M059J (cell line): ENCODE data around the gene RBM23. TPM values are rescaled to one million over a fixed set of nuclear protein-coding genes. Genes with fewer than 3 reads are reported as not detected.
"Not testable (repeated sequence)": the region's sequence is repeated elsewhere in the genome, so short reads cannot be mapped to it uniquely, and the experiment has no call there.

Source experiments
- DNase-seq: peaks from one replicate; pipeline ENCODE4 v3.0.0-alpha.2; 2012; ENCODE audit warnings: low read depth
- total RNA-seq: library from RNA; depleted of rRNA; stranded (reverse); fragments of >200 nt; shearing (Covaris generic); gene quantifications from 2 replicates; pipeline ENCODE4 v1.2.3, GENCODE V29; 2014

RBM23 gene
- total RNA-seq, 1 experiment from 2014 or later, result 140 TPM

DNA sequence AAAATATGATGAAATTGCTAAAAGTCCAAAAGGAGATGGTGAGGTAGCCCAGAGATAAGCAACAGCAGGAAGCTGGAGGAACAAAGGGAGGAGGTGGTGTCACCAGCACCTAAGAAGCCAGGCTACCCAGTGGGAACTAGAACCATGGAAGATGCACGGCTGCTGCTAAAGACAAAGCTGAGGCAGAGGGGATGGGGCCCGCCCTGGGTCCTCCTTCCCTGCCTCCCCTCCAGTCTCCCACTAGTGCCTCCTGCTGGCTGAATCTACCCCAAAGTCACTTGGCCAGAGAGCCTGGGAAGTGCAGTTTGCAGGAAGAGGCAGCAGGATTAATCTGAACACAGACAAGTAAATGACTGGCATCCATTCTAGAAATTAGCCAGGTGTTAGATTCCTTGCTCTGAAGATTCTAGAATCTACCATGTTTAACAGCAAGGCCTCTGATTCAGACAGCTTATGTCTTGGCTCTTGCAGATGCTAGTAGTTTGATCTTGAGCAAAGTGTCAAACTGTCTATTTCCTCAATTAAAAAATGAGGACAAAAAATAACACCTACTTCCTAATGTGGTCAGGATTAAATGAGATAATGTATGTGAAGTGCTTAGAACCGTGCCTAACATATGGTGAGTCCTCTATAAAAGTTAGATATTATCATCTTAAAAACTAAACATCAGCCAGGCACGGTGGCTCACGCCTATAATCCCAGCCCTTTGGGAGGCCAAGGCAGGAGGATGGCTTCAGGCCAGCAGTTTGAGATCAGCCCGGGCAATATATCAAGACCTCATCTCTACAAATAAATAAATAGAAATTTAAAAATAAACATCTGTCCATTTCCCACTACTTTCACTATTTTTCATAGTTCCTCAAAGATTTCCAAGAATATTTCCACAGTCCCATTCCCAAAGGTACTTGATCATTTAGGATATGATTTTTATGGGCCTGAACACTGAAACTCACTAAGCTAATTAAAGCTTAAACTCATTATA is 53.2 kb downstream of the RBM23 start:
- no peak for DNase-seq

DNA sequence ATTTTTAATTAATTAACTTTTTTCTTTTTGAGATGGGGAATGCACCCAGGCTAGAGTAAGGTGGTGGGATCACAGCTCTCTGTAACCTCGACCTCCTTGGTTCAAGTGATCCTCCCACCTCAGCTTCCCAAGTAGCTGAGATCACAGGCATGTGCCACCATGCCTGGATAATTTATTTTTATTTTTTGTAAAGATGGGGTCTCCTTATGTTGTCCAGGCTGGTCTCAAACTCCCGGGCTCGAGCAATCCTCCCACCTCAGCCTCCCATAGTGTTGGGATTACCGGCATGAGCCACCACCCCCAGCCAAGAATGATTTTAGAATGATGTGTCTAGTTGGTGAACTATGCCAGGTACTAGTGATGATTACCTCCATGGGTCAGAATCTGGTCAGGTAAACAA is 54.0 kb downstream of the RBM23 start:
- no peak for DNase-seq

DNA sequence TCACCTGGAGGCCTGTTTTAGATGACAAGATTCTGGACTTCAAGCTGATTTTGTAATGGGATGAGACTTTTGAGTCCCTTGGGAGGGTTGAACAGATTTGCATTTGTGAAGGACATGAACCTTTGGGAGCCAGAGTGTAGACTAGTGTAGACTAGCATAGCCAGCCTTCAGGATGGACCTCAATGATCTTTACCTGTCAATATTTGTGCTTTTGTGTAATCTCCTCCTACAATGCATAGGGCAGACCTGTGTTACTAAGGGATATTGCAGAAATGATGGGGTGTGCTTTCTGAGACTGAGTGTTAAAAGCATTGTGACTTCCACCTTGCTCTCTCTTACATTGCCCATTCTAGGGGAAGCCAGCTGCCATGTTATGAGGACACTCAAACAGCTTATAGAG is 57.3 kb downstream of the RBM23 start:
- no peak for DNase-seq

DNA sequence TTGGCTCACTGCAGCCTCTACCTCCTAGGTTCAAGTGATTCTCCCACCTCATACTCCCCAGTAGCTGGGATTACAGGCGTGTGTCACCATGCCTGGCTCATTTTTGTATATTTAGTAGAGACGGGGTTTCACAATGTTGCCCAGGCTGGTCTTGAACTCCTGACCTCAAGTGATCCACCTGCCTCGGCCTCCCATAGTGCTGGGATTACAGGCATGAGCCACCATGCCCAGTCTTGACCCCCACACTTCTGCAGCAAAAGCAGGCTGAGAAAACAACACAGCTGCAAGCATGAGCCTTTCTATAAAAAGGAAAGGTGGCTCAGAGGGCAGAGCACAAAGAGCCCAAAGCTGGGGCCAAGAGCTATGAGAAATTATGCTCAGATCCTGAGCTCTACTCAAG is 58.6 kb downstream of the RBM23 start:
- DNase-seq, result not testable (repeated sequence)

DNA sequence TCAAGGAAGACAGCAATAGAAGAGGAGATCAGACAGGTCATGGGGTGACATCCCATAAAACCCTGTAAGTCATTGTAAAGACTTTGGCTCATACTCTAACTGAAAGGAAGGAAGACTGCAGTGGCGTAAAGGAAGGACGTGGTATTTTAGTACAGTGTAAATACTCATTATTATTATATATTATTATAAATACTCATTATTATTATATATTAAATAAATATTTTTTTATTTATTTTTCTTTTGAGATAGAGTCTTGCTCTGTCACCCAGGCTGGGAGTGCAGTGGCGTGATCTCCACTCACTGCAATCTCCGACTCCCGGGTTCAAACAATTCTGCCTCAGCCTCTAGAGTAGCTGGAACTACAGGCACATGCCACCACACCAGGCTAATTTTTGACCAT is 62.5 kb downstream of the RBM23 start:
- DNase-seq, result no peak

DNA sequence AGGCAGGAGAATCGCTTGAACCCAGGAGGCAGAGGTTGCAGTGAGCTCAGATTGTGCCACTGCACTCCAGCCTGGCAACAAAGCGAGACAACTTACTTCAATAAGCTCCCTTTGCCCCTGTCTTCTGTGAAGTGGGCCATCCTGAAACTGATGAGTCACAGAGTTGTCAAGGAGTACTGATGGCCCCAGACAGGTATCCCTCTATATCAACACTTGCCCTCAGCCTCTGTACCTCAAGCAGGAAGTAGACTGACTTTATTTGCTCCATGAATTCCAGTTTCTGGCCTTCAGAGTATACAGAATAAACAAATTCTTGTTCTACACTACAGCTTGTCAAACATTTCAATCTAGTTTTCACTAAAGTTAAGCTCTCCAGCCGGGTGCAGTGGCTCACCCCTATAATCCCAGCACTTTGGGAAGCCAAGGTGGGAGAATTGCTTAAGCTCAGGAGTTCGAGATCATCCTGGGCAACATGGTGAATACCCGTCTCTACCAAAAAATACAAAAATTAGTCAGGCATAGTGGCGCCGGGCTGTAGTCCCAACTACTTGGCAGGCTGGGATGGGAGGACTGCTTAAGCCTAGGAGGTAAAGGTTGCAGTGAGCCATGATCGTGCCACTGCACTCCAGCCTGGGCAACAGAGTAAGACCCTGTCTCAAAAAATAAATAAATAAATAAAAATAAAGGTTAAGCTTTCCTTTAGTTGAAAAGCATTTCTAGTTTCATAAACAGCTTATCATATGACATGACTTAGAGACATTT is 63.8 kb downstream of the RBM23 start:
- no peak for DNase-seq

DNA sequence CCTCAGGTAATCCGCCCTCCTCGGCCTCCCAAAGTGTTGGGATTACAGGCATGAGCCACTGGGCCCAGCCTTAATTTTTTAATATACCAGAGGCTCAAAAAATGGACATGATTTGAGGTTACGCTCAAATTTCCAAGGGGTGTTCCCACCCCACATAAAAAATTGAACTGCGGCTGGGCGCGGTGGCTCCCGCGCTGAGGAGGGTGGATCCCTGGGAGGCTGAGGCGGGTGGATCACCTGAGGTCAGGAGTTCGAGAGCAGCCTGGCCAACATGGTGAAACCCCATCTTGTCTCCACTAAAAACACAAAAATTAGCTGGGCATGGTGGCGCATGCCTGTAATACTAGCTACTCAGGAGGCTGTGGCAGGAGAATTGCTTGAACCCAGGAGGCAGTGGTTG is 64.7 kb downstream of the RBM23 start:
- DNase-seq, result not testable (repeated sequence)

DNA sequence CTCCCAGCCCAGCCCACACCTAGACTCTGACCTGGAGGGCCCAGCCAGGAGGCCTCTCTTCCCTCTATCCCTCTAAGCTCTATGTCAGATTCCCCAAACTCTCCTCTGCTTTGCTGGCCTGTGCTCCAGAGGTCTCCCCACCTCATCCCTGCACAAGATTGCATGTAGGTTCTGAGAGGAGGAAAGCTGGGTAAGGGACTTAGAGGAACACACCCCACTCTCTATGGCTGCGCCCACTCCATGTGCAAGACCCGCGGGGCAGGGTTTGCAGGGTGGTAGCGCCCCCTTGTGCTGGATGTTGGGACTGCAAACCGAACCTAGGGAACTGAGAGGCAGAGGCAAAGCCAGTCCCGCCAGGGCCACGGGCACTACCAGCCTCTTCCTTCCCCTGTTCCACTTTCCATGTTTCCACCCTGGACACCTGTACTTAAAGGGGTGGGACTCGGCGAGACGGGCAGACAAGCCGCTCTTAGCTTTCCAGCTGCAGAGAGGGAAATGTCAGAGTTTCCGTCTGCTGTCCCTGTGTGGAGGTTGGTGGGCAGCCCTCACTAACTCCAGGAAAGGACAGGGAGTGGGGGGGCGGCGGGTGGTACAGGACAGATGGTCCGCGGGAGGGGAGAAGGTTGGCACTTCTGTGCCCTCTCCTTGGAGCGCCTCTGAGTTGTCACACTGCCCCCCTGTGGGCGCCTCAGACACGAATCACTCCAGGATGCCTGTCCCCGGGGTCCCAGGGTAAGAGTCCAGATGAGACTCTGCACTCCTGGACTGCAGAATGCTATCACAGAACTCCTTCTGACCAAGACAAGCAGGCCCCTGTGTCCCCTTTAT is 65.8 kb downstream of the RBM23 start:
- DNase-seq, result peak; percentile 81

DNA sequence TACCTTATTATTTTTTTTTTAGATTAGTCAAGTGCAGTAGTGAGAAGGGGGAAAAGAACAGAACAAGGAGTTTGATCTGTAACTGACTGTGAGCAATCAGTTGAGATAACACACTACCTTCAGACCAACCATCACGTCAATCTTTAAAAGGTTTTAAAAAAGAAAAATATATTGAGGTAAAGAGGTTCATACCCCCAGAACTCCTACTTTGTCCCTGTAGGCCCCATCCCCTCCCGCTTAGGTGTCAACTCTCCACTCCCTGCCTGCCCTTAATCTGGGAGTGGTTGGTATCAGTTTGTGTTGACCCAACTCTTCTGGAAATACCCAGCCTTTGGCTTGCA is 66.4 kb downstream of the RBM23 start:
- DNase-seq, result no peak

DNA sequence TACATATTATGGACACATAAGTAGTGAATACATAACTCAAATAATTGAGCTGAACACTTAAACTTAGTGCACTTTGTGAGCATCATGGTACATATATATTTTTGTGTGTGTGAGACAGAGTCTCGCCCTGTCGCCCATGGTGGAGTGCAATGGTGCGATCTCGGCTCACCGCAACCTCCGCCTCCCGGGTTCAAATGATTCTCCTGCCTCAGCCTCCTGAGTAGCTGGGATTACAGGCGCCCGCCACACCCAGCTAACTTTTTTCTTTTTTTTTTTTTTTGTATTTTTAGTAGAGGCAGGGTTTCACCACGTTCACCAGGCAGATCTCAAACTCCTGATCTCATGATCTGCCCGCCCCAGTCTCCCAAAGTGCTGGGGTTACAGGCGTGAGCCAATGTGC is 66.8 kb downstream of the RBM23 start:
- DNase-seq, result not testable (repeated sequence)

DNA sequence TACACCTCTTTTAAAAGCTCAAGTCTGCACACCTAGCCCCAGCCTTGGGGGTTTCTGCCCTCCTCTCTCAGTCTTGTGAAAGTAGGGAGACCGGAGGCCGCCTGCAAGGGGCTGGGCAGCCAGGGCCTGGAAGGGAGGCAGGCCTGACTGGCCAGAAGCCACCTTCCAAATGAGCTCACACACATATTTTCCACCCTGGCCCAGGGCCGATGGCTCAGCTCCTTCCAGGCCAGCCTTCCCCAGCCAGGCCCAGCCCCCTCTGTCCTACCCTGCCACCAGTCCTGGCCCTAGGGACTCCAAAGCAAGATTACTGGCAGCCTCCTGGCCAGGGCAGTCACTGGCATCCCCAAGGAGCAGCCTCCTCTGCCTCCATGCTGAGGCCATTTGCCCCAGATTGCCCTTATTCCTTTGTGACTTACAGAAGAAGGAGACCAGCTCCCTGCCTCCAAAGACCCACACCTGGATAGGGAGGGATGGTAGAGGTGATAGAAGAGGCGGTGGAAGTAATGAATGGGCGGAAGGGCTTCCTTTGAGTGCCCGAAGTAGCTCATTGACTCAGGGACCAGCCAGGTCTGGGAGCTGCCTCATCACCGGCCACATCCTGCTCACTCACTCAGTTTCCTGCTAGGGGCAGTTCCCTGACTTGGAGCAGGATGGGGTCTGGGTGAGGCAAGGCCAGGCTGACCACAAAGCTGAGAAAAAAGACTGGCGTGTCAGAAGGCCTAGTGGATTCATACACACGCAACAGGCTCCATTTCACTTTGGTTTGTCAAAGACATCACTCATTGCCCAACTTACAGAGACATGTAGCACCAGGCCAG is 67.8 kb downstream of the RBM23 start:
- DNase-seq, result peak; percentile 97

DNA sequence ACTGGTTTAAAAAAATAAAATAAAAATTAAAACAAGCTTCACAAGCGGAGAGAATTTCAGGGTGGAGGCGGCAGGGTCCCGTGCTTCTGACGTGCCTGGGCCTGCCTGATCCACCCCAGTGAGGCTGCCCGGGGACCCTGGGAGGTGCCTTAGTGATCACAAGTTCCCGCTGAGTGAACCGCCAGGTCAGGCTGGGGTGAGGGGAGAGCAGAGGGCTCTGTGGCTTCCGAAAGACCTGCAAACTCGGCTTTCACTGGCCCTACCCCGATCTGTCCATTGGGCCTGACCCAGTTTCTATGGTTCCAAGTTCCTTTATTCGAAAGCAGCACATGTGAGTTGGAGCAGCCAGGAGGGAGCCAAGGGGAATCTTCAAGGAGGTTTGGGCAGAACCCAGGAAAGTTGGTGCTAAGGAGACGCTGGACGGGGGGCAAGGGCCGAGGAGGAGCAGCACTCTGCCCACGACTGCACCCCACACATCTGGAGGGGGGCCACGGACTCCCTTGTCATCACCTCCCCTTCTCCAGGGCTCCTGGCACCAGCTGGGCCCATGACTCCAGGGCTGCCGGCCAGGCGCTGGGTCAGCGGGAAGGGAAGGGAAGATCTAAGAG is 69.6 kb downstream of the RBM23 start:
- peak; percentile 21 for DNase-seq

DNA sequence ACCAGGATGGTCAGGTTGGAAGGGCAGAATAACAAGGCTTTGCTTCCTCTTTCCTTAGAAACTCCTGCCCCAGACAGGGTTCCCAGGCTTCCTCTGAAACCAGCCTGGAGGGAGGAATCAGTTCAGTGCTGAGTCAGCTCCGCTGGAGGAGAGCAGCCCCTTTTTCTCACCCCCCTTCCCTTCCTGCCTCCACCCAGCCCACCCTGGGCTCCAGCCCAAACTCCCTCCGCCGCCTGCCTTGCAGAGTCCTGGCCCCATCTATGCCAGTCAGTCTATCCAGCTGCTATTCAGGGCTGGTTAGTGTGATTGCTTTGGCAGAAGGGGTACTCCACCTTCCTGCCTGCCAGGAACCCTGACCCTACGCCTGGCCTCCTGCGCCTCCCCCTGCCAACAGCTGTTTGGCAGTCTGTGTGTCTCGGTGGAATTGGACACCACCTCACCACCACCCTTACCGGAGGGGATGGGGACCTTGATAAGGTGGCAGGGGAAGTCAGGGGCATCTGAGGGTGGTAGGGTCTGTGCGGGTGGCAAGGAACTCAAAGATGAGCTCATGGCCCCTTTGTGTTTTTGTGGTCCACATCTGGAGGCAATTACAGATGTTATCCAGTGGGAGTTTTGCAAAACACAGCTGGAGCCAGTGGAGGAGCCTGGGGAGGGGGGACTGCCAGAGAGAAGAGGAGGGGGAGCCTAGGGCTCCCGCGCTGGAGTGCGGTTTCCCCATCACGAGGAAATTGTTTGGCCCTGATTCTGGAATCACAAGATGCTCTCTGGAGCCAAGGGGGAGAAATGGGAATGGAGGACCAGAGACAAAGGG is 70.4 kb downstream of the RBM23 start:
- peak; percentile 68 for DNase-seq

DNA sequence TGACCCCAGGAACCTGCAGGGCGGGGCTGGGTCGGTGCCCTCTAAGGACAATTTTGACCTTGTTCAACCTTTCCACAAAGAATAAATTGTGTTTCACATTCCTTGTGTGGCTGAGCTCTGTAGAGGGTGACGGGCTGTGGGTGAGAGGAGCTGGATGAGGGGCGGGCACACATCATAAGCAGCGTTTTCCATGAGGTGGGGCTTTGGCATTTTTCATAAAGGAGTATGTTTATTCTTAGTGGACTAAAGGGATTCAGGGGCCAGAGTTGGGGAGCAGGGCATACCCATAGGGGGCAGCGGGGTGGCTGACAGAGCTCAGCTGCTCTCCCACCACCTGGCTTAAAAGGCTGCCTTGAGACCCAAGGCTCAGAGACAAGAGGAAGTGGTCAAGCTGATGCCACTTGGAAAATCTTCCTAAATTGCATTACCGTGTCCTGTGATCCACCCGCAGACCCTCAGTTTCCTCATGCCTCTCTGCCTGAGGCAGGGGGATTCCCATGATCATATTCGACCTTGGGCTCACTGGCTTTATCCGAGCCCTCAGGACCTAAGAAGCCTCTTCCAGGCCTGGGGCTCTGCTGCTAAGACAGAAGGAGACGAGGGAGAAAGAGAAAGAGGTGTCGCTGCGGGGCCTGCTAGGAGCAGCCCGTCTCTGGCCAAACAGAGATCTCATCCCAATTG is 71.1 kb downstream of the RBM23 start:
- DNase-seq, result peak; percentile 53

DNA sequence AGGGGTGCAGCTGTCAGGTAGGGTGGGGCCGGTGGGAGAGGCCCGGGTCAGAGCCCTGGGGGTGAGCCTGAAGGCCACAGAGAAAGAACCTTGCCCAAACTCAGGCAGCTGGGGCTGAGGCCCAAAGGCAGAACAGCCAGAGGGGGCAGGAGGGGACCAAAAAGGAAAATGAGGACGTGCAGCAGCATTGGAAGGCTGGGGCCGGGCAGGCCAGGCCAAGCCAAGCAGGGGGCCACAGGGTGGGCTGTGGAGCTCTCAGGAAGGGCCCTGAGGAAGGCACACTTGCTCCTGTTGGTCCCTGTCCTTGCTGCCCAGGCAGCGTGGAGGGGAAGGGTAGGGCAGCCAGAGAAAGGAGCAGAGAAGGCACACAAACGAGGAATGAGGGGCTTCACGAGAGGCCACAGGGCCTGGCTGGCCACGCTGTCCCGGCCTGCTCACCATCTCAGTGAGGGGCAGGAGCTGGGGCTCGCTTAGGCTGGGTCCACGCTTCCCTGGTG is 72.1 kb downstream of the RBM23 start:
- no peak for DNase-seq

DNA sequence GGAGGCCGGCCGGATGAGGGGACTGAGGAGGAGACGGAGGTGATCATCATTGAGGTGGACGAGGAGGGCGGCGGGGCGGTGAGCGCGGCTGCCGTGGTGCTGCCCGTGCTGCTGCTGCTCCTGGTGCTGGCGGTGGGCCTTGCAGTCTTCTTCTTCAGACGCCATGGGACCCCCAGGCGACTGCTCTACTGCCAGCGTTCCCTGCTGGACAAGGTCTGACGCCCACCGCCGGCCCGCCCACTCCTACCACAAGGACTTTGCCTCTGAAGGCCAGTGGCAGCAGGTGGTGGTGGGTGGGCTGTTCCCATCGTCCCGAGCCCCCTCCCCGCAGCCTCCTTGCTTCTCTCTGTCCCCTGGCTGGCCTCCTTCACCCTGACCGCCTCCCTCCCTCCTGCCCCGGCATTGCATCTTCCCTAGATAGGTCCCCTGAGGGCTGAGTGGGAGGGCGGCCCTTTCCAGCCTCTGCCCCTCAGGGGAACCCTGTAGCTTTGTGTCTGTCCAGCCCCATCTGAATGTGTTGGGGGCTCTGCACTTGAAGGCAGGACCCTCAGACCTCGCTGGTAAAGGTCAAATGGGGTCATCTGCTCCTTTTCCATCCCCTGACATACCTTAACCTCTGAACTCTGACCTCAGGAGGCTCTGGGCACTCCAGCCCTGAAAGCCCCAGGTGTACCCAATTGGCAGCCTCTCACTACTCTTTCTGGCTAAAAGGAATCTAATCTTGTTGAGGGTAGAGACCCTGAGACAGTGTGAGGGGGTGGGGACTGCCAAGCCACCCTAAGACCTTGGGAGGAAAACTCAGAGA is 72.9 kb downstream of the RBM23 start:
- no peak for DNase-seq

DNA sequence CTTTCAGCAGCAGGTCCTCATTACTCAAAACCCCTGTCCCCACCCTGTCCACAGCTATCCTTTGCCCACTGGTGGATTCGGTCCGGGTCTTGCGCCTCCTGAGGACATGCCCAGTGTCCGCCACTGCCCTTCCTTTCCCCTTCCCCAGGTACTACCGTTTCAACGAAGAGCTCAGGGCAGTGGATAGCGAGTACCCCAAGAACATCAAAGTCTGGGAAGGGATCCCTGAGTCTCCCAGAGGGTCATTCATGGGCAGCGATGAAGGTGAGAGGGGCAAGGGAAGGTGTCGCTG is 73.9 kb downstream of the RBM23 start:
- no peak for DNase-seq
